ENCODE results near the gene RAB8A.

GRCh38 chr19:16154557-16154956, 42.9 kb downstream of the RAB8A start:
- TF ChIP-seq, protein P1, sequence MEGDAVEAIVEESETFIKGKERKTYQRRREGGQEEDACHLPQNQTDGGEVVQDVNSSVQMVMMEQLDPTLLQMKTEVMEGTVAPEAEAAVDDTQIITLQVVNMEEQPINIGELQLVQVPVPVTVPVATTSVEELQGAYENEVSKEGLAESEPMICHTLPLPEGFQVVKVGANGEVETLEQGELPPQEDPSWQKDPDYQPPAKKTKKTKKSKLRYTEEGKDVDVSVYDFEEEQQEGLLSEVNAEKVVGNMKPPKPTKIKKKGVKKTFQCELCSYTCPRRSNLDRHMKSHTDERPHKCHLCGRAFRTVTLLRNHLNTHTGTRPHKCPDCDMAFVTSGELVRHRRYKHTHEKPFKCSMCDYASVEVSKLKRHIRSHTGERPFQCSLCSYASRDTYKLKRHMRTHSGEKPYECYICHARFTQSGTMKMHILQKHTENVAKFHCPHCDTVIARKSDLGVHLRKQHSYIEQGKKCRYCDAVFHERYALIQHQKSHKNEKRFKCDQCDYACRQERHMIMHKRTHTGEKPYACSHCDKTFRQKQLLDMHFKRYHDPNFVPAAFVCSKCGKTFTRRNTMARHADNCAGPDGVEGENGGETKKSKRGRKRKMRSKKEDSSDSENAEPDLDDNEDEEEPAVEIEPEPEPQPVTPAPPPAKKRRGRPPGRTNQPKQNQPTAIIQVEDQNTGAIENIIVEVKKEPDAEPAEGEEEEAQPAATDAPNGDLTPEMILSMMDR (IDR thresholded peaks at IDR 0.05; ENCODE audit: low read length): no peak
- TF ChIP-seq EZH2 (IDR thresholded peaks at IDR 0.05; ENCODE audit: borderline replicate concordance, low read length): no peak
